ENCODE measurements around the gene OVOL3.

The OVOL3 gene

DNA sequence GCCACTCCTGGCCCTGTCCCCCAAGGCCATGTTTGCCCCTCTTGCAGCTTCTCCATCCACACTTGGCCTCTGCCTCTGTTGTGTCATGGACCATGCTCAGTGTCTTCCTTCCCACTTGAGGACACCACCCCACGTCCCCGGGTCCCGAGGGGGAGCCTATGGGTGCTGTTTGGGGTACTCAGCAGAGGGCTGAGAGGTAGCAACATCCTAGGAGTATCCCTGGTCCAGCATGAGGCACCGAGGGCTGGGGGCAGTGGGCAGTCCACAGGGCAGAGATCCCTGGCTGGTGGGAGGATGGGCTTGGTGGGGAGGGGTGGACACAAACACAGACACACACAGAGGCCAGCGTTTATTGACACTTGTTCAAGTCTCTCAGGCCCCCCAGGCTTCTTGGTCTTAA is 39.6 kb downstream of the OVOL3 start:
- ATAC-seq (replicated peaks): no peak
- Mint-ChIP-seq H3K36me3 (ENCODE audit: insufficient read depth) (peaks cover 44% of the 10 kb centered on the region), H3K27me3 (no peaks in the 10 kb centered on the region)

DNA sequence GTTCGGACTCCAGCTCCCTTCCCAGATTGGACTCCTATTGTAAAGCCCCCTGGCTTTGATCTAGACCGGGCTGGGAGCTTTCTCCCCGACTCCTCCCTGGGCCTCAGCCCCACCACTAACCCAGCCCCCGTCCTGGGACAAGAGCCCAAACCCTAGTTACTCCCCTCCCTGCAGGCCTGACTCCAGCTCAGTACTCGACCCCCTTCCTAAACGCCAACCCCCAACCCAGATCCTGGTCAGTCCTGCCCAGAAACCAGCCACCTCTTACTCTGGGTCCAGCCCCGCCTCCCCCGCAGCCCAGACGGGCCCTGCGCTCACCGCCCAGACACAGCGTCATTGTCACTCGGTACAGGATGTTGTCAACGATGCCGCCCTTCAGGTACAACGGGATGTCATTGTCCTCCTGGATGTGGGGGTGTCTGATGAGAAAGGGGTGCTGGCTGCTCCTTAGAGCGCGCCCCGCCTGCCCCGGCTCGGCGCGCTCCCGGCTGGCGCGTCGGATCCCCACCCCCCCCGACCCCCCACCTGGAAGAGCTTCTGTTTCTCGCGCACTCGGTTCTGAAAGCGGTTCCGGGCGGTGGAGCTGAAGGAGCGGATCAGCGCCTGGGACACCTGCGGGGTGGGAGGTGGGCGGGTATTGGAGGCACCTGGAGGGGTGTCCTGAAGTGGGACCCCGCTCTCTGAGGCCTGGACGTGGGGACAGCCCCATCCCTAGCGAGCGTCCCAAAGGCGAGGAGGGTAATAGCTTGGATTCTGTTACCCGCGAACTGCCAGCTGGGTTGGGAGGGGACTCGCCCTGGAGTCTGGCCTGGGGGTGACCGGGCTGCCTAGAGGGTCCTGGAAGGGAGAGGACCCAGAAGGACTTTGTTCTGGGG is 40.4 kb downstream of the OVOL3 start:
- H3K36me3 Mint-ChIP-seq (ENCODE audit: insufficient read depth): peaks cover 37% of the 10 kb centered on the region
- no peak overlapping the region for H3K4me3 Mint-ChIP-seq
- ATAC-seq (replicated peaks) (no peak), DNase-seq (no peak)
- H3K27ac Mint-ChIP-seq: no peak overlapping the region
- no peaks in the 10 kb centered on the region for H3K9me3 Mint-ChIP-seq
- H3K27me3 Mint-ChIP-seq: no peaks in the 10 kb centered on the region
- peaks cover 13% of the 10 kb centered on the region in 2 donors for H3K4me1 Mint-ChIP-seq (ENCODE audit: low read depth in 2 of 2)

More for the DNA sequence above, 39.6 kb downstream of the OVOL3 start:
- Mint-ChIP-seq H3K4me3 (no peak overlapping the region), H3K4me1 (ENCODE audit: low read depth in 2 of 2) (peaks cover 12 to 15% of the 10 kb centered on the region in 2 donors), H3K27ac (peak overlapping the region in 1 of 2 donors; percentile 67), H3K9me3 (no peaks in the 10 kb centered on the region)
- DNase-seq: no peak

DNA sequence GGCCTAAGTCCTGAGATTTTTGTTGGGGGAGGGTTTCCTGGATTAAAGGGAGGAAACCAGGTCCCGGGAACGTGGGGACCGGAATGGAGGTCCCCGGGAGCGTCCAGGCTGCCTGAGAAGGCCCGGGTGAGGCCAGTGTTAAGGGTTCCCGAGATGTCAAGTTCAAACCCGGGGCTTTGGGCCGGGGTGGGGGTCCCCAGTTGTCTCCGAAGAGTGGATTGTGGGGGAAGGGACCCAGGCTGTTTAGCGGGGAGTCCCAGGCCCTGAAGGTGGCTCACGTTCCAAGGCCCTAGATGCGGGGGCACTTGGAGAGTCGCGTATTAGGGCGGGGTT is 41.0 kb downstream of the OVOL3 start:
- DNase-seq (no peak), ATAC-seq (replicated peaks) (no peak)
- Mint-ChIP-seq H3K36me3 (ENCODE audit: insufficient read depth) (peaks cover 31% of the 10 kb centered on the region), H3K27ac (no peak overlapping the region), H3K9me3 (no peaks in the 10 kb centered on the region), H3K4me1 (ENCODE audit: low read depth in 2 of 2) (peaks cover 11 to 12% of the 10 kb centered on the region in 2 donors), H3K4me3 (no peak overlapping the region), H3K27me3 (no peaks in the 10 kb centered on the region)

GRCh38 chr19:36152352-36153091 is 41.6 kb downstream of the OVOL3 start, which contains the start of gene COX7A1:
COX7A1 (minus strand) TSS chr19:36152447; CDS start chr19:36152407, 40 bp downstream.
- H3K27ac Mint-ChIP-seq: no peak within 1 kb of the TSS
- no peak for DNase-seq
- ATAC-seq (replicated peaks): no peak

DNA sequence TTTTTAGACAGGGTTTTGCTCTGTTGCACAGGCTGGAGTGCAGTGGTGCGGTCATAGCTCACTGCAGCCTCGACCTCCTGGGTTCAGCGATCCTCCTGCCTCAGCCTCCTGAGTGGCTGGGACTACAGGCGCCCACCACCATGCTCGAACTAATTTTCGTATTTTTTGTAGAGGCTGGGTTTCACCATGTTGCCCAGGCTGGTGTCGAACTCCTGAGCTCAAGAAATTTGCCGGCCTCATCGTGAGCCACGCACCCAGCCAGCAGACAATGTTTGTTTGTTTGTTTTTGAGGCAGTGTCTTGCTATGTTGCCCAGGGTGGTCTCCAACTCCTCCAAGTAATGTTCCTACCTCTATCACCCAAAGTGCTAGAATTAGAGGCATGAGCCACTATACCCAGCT is 42.2 kb downstream of the OVOL3 start:
- no peak for DNase-seq
- Mint-ChIP-seq H3K9me3 (no peaks in the 10 kb centered on the region), H3K27me3 (no peaks in the 10 kb centered on the region), H3K4me3 (no peak overlapping the region), H3K36me3 (ENCODE audit: insufficient read depth) (peaks cover 20% of the 10 kb centered on the region), H3K4me1 (ENCODE audit: low read depth in 2 of 2) (peaks cover 8 to 12% of the 10 kb centered on the region in 2 donors), H3K27ac (no peak overlapping the region)
- ATAC-seq (replicated peaks): no peak

More at GRCh38 chr19:36152352-36153091, 41.6 kb downstream of the OVOL3 start, which contains the start of gene COX7A1:
- Mint-ChIP-seq H3K4me3 (no peak within 1 kb of the TSS), H3K9me3 (no peaks in the 10 kb centered on the region), H3K36me3 (ENCODE audit: insufficient read depth) (peaks cover 26% of the 10 kb centered on the region), H3K4me1 (ENCODE audit: low read depth in 2 of 2) (peaks cover 8 to 12% of the 10 kb centered on the region in 2 donors), H3K27me3 (no peaks in the 10 kb centered on the region)

GRCh38 chr19:36160821-36161596 is 50.1 kb downstream of the OVOL3 start:
- ATAC-seq (replicated peaks) (no peak), DNase-seq (no peak)
- H3K4me1 Mint-ChIP-seq (ENCODE audit: low read depth in 2 of 2): peaks cover 0 to 2% of the 10 kb centered on the region in 2 donors
- no peak overlapping the region for H3K4me3 Mint-ChIP-seq
- H3K9me3 Mint-ChIP-seq: no peaks in the 10 kb centered on the region
- H3K36me3 Mint-ChIP-seq (ENCODE audit: insufficient read depth): peaks cover 9% of the 10 kb centered on the region
- peak overlapping the region in 1 of 2 donors; percentile 48 for H3K27ac Mint-ChIP-seq
- H3K27me3 Mint-ChIP-seq: no peaks in the 10 kb centered on the region

Measured in effector memory CD8-positive, alpha-beta T cell (primary cell).